K562 (cell line): ENCODE results near the gene MED17. TPM values are rescaled to one million over a fixed set of nuclear protein-coding genes. Genes with fewer than 3 reads are reported as not detected.
A peak's percentile ranks its signal among the peaks of the same experiment; 100 is the strongest.

Source experiments
- BRF1 ChIP-seq: IDR thresholded peaks from 3 replicates; pipeline ENCODE4 v1.6.1; 2011; ENCODE audit warnings: borderline replicate concordance, mild to moderate bottlenecking; ENCODE audit not compliant: insufficient read length; ENCODE audit errors: extremely low read depth
- CBFA2T2 ChIP-seq: fragments of 450-650 bp; conservative IDR thresholded peaks from 2 replicates; pipeline ENCODE4 v1.6.1; 2017; ENCODE audit warnings: mild to moderate bottlenecking
- CHCHD3 ChIP-seq: fragments of 250-450 bp; sonication (Bioruptor Pico); IDR thresholded peaks from 2 replicates; pipeline ENCODE4 v2.1.2; 2022; ENCODE audit warnings: mild to moderate bottlenecking
- COPS2 ChIP-seq: fragments of 450-650 bp; conservative IDR thresholded peaks from 2 replicates; pipeline ENCODE4 v1.6.1; 2016; ENCODE audit warnings: mild to moderate bottlenecking, moderate library complexity
- PML ChIP-seq: IDR thresholded peaks from 2 replicates; pipeline ENCODE4 v1.6.1; 2012; ENCODE audit warnings: low read length, inconsistent platforms
- TFAM ChIP-seq: fragments of 250-450 bp; sonication (Bioruptor Pico); conservative IDR thresholded peaks from 2 replicates; pipeline ENCODE4 v1.5.0; 2021; ENCODE audit warnings: mild to moderate bottlenecking, moderate library complexity
- U2AF2 ChIP-seq: fragments of 200-400 bp; formaldehyde crosslinking; optimal IDR thresholded peaks from 2 replicates; pipeline ENCODE3; 2017; ENCODE audit warnings: low read depth, mild to moderate bottlenecking, low read length
- ZNF263 ChIP-seq: sonication (generic); formaldehyde crosslinking; IDR thresholded peaks from 2 replicates; pipeline ENCODE4 v1.8.0; 2022; ENCODE audit warnings: mild to moderate bottlenecking, missing genetic modification reagents, borderline replicate concordance
- ZNF76 ChIP-seq: fragments of 250-450 bp; sonication (Bioruptor Pico); IDR thresholded peaks from 2 replicates; pipeline ENCODE4 v1.4.0; 2020; ENCODE audit warnings: mild to moderate bottlenecking, moderate library complexity, borderline replicate concordance
- polyA plus RNA-seq, 8 experiments: library from polyadenylated mRNA; depleted of rRNA in 4 of 8; stranded (reverse) in 5 of 8; unstranded in 3 of 8; fragments of >200 nt; fragmentation: Nextera tagmentation in 2 of 8; fragmentation: Illumina TruSeq in 1 of 8; extraction: Ambion mirVana in 2 of 8; extraction: Trizol in 1 of 8; gene quantifications; 2 replicates each; pipeline versions ENCODE4 v1.2.1 to v1.2.3, GENCODE V29; 2011 to 2014; ENCODE audit warnings: inconsistent platforms in 1 of 8, missing spikeins in 1 of 8
- total RNA-seq, 7 experiments: library from RNA; depleted of rRNA in 6 of 7; stranded (reverse); fragments of >200 nt in 6 of 7; fragmentation: Illumina TruSeq in 2 of 7; extraction: Trizol in 2 of 7; gene quantifications; 2 replicates each; pipeline versions ENCODE4 v1.2.1 to v1.2.3, GENCODE V29; 2011 to 2021; ENCODE audit warnings: low replicate concordance in 1 of 7
- TF ChIP-seq, protein P1 (sequence below), 2 experiments: IDR thresholded peaks in 1 of 2; conservative IDR thresholded peaks in 1 of 2; 2 replicates each; pipeline ENCODE4 v1.6.1; 2016; ENCODE audit warnings: low read depth in 2 of 2, mild to moderate bottlenecking in 1 of 2, missing compliant biosample characterization in 1 of 2, missing genetic modification characterization in 1 of 2, moderate library complexity in 1 of 2
- TF ChIP-seq, protein P2 (sequence below): sonication (generic); formaldehyde crosslinking; IDR thresholded peaks from 2 replicates; pipeline ENCODE4 v1.9.0; 2022; ENCODE audit warnings: mild to moderate bottlenecking, missing genetic modification reagents
- TF ChIP-seq, protein P3 (sequence below), 2 experiments: fragments of 450-650 bp in 1 of 2; sonication (generic) in 1 of 2; formaldehyde crosslinking in 1 of 2; IDR thresholded peaks in 1 of 2; conservative IDR thresholded peaks in 1 of 2; 2 replicates each; pipeline versions ENCODE4 v1.6.1 to v1.8.1; 2016 to 2023; ENCODE audit warnings: mild to moderate bottlenecking in 2 of 2, moderate library complexity in 2 of 2, inconsistent platforms in 1 of 2, missing genetic modification reagents in 1 of 2
- TF ChIP-seq, protein P4 (sequence below): IDR thresholded peaks from 2 replicates; pipeline ENCODE4 v1.6.1; 2011; ENCODE audit not compliant: insufficient read length; ENCODE audit errors: extremely low read depth
- TF ChIP-seq, protein P5 (sequence below): sonication (generic); formaldehyde crosslinking; IDR thresholded peaks from 2 replicates; pipeline ENCODE4 v1.8.0; 2022; ENCODE audit warnings: mild to moderate bottlenecking, missing genetic modification reagents

Gene MED17
- total and polyA plus RNA-seq, 9 of the 15 experiments (the other 6 are each of a cell fraction or from before 2014, with no cell fraction given): 6.7 to 34.7 (median 26.8) TPM

DNA sequence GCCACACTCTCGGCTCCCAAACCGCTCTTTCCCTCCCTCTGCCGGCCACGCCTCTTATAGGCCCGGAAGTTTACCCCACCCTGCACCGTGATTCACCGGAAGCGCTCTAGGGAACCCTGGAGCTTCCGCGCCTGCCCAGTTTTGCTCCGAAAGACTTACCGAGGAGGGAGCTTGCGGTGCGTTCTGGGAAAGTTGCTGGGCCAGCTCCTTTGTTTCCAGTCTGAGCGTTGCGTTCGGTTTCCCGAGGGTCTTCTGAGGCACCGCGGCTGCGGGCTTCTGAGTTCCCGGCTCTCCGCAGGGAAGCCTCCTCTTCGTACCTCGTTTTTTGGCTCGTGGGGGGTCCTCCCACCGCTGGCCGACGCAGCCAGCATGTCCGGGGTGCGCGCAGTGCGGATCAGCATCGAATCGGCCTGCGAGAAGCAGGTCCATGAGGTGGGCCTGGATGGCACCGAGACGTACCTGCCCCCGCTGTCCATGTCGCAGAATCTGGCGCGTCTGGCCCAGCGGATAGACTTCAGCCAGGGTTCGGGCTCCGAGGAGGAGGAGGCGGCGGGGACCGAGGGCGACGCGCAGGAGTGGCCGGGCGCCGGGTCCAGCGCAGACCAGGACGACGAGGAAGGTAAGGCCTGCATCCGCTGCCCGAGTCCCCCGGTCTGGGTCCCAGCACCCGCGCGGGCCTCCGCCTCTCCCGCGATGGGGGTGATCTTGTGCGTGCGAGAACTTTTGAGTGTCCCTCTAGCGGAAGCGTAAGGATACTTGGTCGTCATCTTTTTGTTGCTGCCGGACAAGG is at the start of gene MED17 (continued):
- TF ChIP-seq, protein P1, sequence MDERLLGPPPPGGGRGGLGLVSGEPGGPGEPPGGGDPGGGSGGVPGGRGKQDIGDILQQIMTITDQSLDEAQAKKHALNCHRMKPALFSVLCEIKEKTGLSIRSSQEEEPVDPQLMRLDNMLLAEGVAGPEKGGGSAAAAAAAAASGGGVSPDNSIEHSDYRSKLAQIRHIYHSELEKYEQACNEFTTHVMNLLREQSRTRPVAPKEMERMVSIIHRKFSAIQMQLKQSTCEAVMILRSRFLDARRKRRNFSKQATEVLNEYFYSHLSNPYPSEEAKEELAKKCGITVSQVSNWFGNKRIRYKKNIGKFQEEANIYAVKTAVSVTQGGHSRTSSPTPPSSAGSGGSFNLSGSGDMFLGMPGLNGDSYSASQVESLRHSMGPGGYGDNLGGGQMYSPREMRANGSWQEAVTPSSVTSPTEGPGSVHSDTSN (CRISPR knock-in tag; IDR thresholded peaks at IDR 0.05; ENCODE audit: low read depth): no peak
- TF ChIP-seq, protein P1 (tag; conservative IDR thresholded peaks at IDR 0.05; ENCODE audit: low read depth): no peak
- TF ChIP-seq ZNF76 (CRISPR knock-in tag): 0 out of 2 replicates have a peak, but pooled peaks have one; percentile 48
- TF ChIP-seq COPS2: no peak
- TF ChIP-seq, protein P2, sequence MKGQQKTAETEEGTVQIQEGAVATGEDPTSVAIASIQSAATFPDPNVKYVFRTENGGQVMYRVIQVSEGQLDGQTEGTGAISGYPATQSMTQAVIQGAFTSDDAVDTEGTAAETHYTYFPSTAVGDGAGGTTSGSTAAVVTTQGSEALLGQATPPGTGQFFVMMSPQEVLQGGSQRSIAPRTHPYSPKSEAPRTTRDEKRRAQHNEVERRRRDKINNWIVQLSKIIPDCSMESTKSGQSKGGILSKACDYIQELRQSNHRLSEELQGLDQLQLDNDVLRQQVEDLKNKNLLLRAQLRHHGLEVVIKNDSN (CRISPR knock-in tag): 0 out of 2 replicates have a peak, but pooled peaks have one; percentile 19
- TF ChIP-seq U2AF2: no peak
- TF ChIP-seq, protein P3, sequence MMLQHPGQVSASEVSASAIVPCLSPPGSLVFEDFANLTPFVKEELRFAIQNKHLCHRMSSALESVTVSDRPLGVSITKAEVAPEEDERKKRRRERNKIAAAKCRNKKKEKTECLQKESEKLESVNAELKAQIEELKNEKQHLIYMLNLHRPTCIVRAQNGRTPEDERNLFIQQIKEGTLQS (IDR thresholded peaks at IDR 0.05): peak; percentile 28; the same call in 1 of the 2 replicates
- TF ChIP-seq, protein P3 (CRISPR knock-in tag; conservative IDR thresholded peaks at IDR 0.05): no peak; the same call in 1 of the 2 replicates
- peak; percentile 90 for TF ChIP-seq PML
- peak; percentile 52; the same call in 1 of the 2 replicates for TF ChIP-seq ZNF263 (CRISPR knock-in tag)
- TF ChIP-seq CBFA2T2: no peak
- TF ChIP-seq CHCHD3 (CRISPR knock-in tag): no peak; the same call in 1 of the 2 replicates
- TF ChIP-seq, protein P4, sequence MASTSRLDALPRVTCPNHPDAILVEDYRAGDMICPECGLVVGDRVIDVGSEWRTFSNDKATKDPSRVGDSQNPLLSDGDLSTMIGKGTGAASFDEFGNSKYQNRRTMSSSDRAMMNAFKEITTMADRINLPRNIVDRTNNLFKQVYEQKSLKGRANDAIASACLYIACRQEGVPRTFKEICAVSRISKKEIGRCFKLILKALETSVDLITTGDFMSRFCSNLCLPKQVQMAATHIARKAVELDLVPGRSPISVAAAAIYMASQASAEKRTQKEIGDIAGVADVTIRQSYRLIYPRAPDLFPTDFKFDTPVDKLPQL: peak; percentile 76
- TF ChIP-seq, protein P5, sequence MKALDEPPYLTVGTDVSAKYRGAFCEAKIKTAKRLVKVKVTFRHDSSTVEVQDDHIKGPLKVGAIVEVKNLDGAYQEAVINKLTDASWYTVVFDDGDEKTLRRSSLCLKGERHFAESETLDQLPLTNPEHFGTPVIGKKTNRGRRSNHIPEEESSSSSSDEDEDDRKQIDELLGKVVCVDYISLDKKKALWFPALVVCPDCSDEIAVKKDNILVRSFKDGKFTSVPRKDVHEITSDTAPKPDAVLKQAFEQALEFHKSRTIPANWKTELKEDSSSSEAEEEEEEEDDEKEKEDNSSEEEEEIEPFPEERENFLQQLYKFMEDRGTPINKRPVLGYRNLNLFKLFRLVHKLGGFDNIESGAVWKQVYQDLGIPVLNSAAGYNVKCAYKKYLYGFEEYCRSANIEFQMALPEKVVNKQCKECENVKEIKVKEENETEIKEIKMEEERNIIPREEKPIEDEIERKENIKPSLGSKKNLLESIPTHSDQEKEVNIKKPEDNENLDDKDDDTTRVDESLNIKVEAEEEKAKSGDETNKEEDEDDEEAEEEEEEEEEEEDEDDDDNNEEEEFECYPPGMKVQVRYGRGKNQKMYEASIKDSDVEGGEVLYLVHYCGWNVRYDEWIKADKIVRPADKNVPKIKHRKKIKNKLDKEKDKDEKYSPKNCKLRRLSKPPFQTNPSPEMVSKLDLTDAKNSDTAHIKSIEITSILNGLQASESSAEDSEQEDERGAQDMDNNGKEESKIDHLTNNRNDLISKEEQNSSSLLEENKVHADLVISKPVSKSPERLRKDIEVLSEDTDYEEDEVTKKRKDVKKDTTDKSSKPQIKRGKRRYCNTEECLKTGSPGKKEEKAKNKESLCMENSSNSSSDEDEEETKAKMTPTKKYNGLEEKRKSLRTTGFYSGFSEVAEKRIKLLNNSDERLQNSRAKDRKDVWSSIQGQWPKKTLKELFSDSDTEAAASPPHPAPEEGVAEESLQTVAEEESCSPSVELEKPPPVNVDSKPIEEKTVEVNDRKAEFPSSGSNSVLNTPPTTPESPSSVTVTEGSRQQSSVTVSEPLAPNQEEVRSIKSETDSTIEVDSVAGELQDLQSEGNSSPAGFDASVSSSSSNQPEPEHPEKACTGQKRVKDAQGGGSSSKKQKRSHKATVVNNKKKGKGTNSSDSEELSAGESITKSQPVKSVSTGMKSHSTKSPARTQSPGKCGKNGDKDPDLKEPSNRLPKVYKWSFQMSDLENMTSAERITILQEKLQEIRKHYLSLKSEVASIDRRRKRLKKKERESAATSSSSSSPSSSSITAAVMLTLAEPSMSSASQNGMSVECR (CRISPR knock-in tag): peak; percentile 82
- TF ChIP-seq TFAM (CRISPR knock-in tag): no peak
- no peak for TF ChIP-seq BRF1
